Neural cell (in vitro differentiated cells): ENCODE measurements around the gene MBD6. TPM values are rescaled to one million over a fixed set of nuclear protein-coding genes. Genes with fewer than 3 reads are reported as not detected.

Experiments used
- H2AFZ ChIP-seq: fragments of 200-600, 300-800 bp; sonication (generic), shearing (Covaris generic); 2 replicates; pipeline ENCODE4 v1.6.0; 2014; ENCODE audit warnings: low read depth, mild to moderate bottlenecking, antibody characterized with exemption, low read length, moderate library complexity
- H3F3A ChIP-seq: fragments of 200-600 bp; shearing (Covaris generic); 2 replicates; pipeline ENCODE4 v1.6.1; 2016; ENCODE audit warnings: mild to moderate bottlenecking, moderate library complexity, mixed read lengths, antibody characterized with exemption, low read length; ENCODE audit not compliant: insufficient read depth, poor library complexity, severe bottlenecking
- H3K27ac ChIP-seq: fragments of 200-600, 300-800 bp; sonication (generic), shearing (Covaris generic); 2 replicates; pipeline ENCODE4 v1.5.1; 2014; ENCODE audit warnings: mild to moderate bottlenecking, low read length, moderate library complexity
- H3K27me3 ChIP-seq: fragments of 300-800, 200-600 bp; sonication (generic), shearing (Covaris generic); 2 replicates; pipeline ENCODE4 v1.6.0; 2014; ENCODE audit warnings: mild to moderate bottlenecking, low read depth, low read length, moderate library complexity; ENCODE audit not compliant: insufficient read depth
- H3K36me3 ChIP-seq: fragments of 300-800, 200-600 bp; sonication (generic), shearing (Covaris generic); 2 replicates; pipeline ENCODE4 v1.5.1; 2014; ENCODE audit warnings: mild to moderate bottlenecking, antibody characterized with exemption, low read length, moderate library complexity; ENCODE audit not compliant: insufficient read depth
- H3K4me2 ChIP-seq: fragments of 300-800, 200-600 bp; sonication (generic), shearing (Covaris generic); 2 replicates; pipeline ENCODE4 v1.6.0; 2014; ENCODE audit warnings: mild to moderate bottlenecking, low read length
- H3K4me3 ChIP-seq: fragments of 300-800, 200-600 bp; sonication (generic), shearing (Covaris generic); 2 replicates; pipeline ENCODE4 v1.5.1; 2014; ENCODE audit warnings: mild to moderate bottlenecking, low read length, moderate library complexity
- H3K79me2 ChIP-seq: fragments of 200-600 bp; shearing (Covaris generic); replicated peaks from 2 replicates; pipeline ENCODE4 v1.6.0; 2014; ENCODE audit warnings: mild to moderate bottlenecking, low read length, moderate library complexity; ENCODE audit not compliant: insufficient read depth
- H3K9ac ChIP-seq: fragments of 300-800, 200-600 bp; sonication (generic), shearing (Covaris generic); 2 replicates; pipeline ENCODE4 v1.6.1; 2016; ENCODE audit warnings: mild to moderate bottlenecking, low read length, mixed read lengths
- H3K9me2 ChIP-seq: fragments of 200-600 bp; shearing (Covaris generic); 2 replicates; pipeline ENCODE4 v1.6.1; 2016; ENCODE audit warnings: mild to moderate bottlenecking, low read length, mixed read lengths; ENCODE audit not compliant: insufficient read depth
- H3K9me3 ChIP-seq: fragments of 200-600, 300-800 bp; sonication (generic), shearing (Covaris generic); 2 replicates; pipeline ENCODE4 v1.6.1; 2016; ENCODE audit warnings: mild to moderate bottlenecking, mixed run types, low read length, moderate library complexity, mixed read lengths
- H4K20me1 ChIP-seq: fragments of 200-600 bp; shearing (Covaris generic); 2 replicates; pipeline ENCODE4 v1.6.1; 2016; ENCODE audit warnings: mild to moderate bottlenecking, mixed run types; ENCODE audit not compliant: insufficient read depth
- CTCF ChIP-seq: fragments of 450-650 bp; IDR thresholded peaks from 2 replicates; pipeline ENCODE4 v1.5.1; 2014; ENCODE audit warnings: antibody characterized with exemption, mild to moderate bottlenecking, moderate library complexity; ENCODE audit not compliant: poor library complexity, severe bottlenecking
- EP300 ChIP-seq: fragments of 450-650 bp; conservative IDR thresholded peaks from 2 replicates; pipeline ENCODE4 v1.6.1; 2014; ENCODE audit warnings: antibody characterized with exemption, mild to moderate bottlenecking, moderate library complexity; ENCODE audit not compliant: poor library complexity, severe bottlenecking
- EZH2 ChIP-seq: fragments of 200-600, 300-800 bp; shearing (Covaris generic), sonication (generic); IDR thresholded peaks from 2 replicates; pipeline ENCODE4 v1.6.1; 2014; ENCODE audit warnings: antibody characterized with exemption, low read length, borderline replicate concordance, mild to moderate bottlenecking; ENCODE audit not compliant: insufficient read depth, poor library complexity, severe bottlenecking
- MXI1 ChIP-seq: fragments of 450-650 bp; conservative IDR thresholded peaks from 2 replicates; pipeline ENCODE4 v1.6.1; 2014; ENCODE audit warnings: antibody characterized with exemption, mild to moderate bottlenecking; ENCODE audit not compliant: poor library complexity, severe bottlenecking
- POLR2AphosphoS5 ChIP-seq: IDR thresholded peaks from 2 replicates; pipeline ENCODE4 v1.6.1; 2012
- RAD21 ChIP-seq: fragments of 450-650 bp; conservative IDR thresholded peaks from 2 replicates; pipeline ENCODE4 v1.6.1; 2014; ENCODE audit warnings: antibody characterized with exemption, mild to moderate bottlenecking, moderate library complexity
- REST ChIP-seq: IDR thresholded peaks from 2 replicates; pipeline ENCODE4 v1.6.1; 2012; ENCODE audit warnings: borderline replicate concordance
- SMC3 ChIP-seq: fragments of 450-650 bp; conservative IDR thresholded peaks from 2 replicates; pipeline ENCODE4 v1.6.1; 2014; ENCODE audit warnings: antibody characterized with exemption, mild to moderate bottlenecking, moderate library complexity; ENCODE audit not compliant: poor library complexity
- TAF1 ChIP-seq: IDR thresholded peaks from 2 replicates; pipeline ENCODE4 v1.6.1; 2012; ENCODE audit warnings: low read depth
- polyA plus RNA-seq: library from polyadenylated mRNA; depleted of rRNA; stranded (reverse); fragments of >200 nt; gene quantifications from 2 replicates; pipeline ENCODE4 v1.2.3, GENCODE V29; 2014

The MBD6 gene
- polyA plus RNA-seq, 1 donor from 2014 or later, result 2.1 TPM

- H3K36me3 ChIP-seq, result no peaks in the 10 kb centered on the region
- H3K4me3 ChIP-seq, result no peak overlapping the region
- no peaks in the 10 kb centered on the region for H3K27me3 ChIP-seq
- TF ChIP-seq POLR2AphosphoS5 (no peak), MXI1 (no peak), SMC3 (no peak), CTCF (no peak), TAF1 (no peak), RAD21 (no peak), EZH2 (no peak), REST (no peak), EP300 (no peak)
- no peaks in the 10 kb centered on the region for H3F3A ChIP-seq
- no peak overlapping the region for H3K9ac ChIP-seq
- H3K79me2 ChIP-seq, result peaks cover 6% of the 10 kb centered on the region
- no peaks in the 10 kb centered on the region for H3K9me3 ChIP-seq
- H2AFZ ChIP-seq, result no peak overlapping the region
- no peak overlapping the region for H3K4me2 ChIP-seq
- H3K9me2 ChIP-seq, result no peaks in the 10 kb centered on the region
- no peaks in the 10 kb centered on the region for H4K20me1 ChIP-seq
- H3K27ac ChIP-seq, result no peak overlapping the region
Measured at GRCh38 chr12:57531836-57532235, 9.2 kb downstream of the MBD6 start.

GRCh38 chr12:57533108-57533507 lies 10.5 kb downstream of the MBD6 start:
- no peaks in the 10 kb centered on the region for H3F3A ChIP-seq
- no peaks in the 10 kb centered on the region for H3K9me2 ChIP-seq
- no peak overlapping the region for H3K27ac ChIP-seq
- no peaks in the 10 kb centered on the region for H3K79me2 ChIP-seq
- no peak overlapping the region for H2AFZ ChIP-seq
- no peak for TF ChIP-seq SMC3
- TF ChIP-seq TAF1, result no peak
- TF ChIP-seq MXI1, result no peak
- TF ChIP-seq RAD21, result no peak
- TF ChIP-seq CTCF, result no peak
- TF ChIP-seq EZH2, result no peak
- no peak for TF ChIP-seq EP300
- TF ChIP-seq REST, result no peak
- TF ChIP-seq POLR2AphosphoS5, result no peak
- H4K20me1 ChIP-seq, result no peaks in the 10 kb centered on the region
- no peak overlapping the region for H3K9ac ChIP-seq
- no peaks in the 10 kb centered on the region for H3K36me3 ChIP-seq
- no peak overlapping the region for H3K4me2 ChIP-seq
- H3K4me3 ChIP-seq, result no peak overlapping the region
- no peaks in the 10 kb centered on the region for H3K27me3 ChIP-seq
- H3K9me3 ChIP-seq, result no peaks in the 10 kb centered on the region
